ENCODE results near the gene SLC7A1.

DNA sequence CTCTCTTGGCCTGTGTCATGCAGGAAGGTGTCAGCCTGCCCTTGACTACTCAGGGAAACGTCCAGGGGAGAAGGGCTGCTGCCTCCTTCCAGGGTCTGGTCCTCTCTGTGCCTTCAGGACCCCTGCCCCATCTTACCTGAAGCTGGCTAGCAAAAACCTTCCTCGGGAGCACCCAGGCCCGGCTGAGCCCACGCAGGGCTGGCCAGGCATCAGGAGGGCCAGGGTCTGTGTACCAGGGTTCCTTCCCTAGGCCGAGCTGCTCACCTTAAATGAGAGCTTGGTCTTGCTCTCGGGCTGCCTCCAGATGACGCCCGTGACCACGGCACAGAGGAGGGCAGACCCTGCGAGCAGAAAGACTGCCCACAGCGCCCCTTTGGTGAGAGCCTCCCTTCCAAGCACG lies 78.6 kb downstream of the SLC7A1 start:
- TF ChIP-seq, protein P1, sequence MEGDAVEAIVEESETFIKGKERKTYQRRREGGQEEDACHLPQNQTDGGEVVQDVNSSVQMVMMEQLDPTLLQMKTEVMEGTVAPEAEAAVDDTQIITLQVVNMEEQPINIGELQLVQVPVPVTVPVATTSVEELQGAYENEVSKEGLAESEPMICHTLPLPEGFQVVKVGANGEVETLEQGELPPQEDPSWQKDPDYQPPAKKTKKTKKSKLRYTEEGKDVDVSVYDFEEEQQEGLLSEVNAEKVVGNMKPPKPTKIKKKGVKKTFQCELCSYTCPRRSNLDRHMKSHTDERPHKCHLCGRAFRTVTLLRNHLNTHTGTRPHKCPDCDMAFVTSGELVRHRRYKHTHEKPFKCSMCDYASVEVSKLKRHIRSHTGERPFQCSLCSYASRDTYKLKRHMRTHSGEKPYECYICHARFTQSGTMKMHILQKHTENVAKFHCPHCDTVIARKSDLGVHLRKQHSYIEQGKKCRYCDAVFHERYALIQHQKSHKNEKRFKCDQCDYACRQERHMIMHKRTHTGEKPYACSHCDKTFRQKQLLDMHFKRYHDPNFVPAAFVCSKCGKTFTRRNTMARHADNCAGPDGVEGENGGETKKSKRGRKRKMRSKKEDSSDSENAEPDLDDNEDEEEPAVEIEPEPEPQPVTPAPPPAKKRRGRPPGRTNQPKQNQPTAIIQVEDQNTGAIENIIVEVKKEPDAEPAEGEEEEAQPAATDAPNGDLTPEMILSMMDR (conservative IDR thresholded peaks at IDR 0.05; ENCODE audit: low read depth, low read length): no peak
- no peak for TF ChIP-seq RAD21 (IDR thresholded peaks at IDR 0.05; ENCODE audit: low read length)
- TF ChIP-seq MAFK (IDR thresholded peaks at IDR 0.05; ENCODE audit: low read depth, low read length): no peak
